SHP77 treated with DMSO at 0.1 percent for 48 hours (cell line): ENCODE results near the gene WNT3A.

Experiments
- DNase-seq: peaks from one replicate; lab custom pipeline; 2025; lab: John Stamatoyannopoulos, UW

The WNT3A gene

GRCh38 chr1:228070173-228070572 is 63.4 kb downstream of the WNT3A start:
- DNase-seq: no peak

GRCh38 chr1:228070851-228071250 is 64.1 kb downstream of the WNT3A start:
- no peak for DNase-seq

GRCh38 chr1:228071839-228072657 is 65.2 kb downstream of the WNT3A start:
- no peak for DNase-seq

- no peak for DNase-seq
These were observed 65.9 kb downstream of the WNT3A start for GRCh38 chr1:228072658-228073043.

DNA sequence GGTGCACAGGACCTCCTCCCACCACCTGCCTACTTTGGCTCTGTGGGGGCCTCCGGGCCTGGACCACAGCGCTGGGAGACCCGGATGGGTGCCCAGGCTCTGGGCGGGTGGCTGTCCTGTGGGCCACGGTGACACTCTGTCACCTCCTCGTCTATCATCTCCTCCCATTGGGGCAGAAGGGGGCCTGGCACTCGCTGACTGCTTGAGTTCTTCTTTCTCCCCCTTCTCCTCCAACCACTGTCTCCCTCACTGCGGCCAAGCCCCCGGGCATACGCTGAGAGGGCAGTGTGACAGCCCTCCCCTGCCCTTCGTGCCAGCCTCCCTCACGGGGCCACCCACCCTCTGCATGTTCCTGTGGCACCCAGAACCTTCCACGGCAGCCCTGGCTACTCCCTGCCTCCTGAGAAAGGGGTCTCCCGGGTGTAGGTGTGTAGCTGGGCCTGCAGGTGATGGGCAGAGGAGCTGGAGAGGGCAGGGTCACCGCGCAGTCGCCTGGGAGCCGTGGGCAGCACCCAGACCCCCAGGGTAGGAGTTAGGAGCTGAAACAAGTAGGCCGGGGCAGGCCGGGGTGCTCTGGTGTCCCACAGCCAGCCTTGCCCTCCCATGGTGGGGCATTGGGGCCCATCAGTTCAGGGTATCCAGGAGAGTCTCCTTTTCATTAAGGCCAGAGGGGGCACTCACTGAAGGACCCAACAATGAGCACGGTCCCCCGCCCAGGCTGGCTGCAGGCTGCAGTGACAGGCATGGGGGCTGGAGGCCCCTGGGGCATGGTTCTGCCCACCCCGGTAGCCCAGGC is 66.5 kb downstream of the WNT3A start:
- DNase-seq: no peak

GRCh38 chr1:228073857-228074545 is 67.2 kb downstream of the WNT3A start:
- no peak for DNase-seq

DNA sequence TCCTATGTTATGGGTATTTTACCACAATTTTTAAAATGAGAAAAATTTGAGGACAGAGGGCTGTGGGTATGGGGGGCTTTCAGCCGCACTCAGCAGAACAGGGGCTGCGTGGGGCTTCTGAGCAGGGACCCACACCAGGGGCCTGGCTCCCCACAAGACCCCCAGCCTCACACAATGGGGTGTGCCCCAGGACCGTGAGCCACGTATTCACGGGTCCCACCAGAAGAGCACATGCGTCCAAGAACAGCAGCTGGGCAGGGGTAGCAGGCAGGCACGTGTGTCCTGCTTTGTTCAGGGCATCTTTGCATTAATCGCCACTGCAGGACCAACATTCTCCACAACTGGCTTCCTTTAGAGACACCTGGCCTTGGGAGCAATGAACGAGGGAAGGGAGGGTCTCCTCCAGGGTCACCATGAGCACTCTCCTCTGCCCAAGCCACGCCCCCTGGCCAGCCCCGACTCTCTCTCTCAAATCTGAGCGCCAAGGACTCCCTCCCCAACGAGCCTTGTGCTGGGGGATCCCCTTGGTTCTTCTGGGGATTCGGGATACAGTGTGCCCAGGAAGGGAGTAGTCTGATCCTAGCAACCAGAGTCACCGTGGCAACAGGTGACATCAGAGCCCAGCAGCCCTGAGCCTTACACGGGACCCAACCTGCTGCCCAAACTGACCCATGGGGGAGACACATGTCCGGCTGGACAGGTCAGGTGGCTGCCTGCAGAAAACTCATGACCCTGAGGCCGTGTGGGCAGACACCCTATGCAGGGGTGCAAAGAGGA is 68.3 kb downstream of the WNT3A start:
- no peak for DNase-seq

- DNase-seq: no peak
These were observed 69.0 kb downstream of the WNT3A start for GRCh38 chr1:228075801-228076271.

- no peak for DNase-seq
These were observed 70.1 kb downstream of the WNT3A start for GRCh38 chr1:228076796-228077430.

DNA sequence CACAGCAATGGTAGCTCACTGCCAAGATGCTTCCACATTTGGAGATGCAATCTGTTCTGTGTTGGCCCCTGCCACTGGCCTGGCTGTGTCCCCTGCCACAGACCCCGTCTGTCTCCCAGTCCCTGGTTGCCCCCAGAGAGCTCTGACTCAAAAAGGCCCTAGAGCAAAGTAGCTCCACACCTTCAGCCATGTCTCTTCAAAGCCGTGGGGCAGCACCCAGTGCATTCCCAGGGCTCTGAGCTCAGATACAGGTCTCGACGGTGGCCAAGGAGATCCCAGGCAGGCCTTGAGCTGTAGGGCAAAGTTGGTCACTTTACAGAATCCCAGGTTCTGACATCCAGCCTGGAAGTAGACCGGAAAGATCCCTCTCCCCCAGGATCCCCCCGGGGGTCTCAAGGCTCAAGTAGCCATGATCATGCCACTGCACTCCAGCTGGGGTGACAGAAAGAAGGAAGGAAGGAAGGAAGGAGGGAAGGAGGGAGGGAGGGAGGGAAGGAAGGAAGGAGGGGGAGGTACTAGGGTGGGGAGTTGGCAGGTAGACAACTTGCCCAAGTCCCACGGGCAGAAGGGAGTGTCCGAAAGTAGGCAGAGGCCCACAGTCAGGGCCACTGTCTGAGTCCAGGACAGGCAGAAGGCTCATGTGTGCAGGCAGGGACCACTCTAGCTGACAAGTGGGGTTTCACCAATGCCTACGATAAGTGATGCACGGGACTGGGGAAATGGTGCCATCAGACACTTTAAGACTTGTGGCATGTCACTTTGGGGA is 71.0 kb downstream of the WNT3A start:
- DNase-seq: no peak

DNA sequence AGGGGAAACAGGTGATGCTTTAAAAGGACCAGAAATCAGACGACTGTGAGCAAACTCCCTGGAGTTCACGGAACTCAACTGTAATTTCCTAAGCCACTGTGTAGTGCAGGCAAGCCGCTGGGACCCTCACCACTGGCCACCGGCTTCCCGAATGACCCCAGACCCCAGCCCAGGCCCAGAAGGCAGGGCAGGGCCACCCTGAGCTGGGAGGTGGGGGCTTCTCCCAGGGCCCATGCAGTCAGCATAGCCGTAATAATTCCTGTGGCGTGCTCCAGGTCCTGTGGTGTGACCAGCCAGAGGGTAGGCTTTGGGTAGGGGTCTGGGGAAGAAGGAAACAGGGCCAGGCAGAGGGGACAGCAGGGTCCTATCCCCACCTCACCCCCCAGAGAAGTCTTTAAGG is 72.2 kb downstream of the WNT3A start:
- no peak for DNase-seq

GRCh38 chr1:228079601-228080263 is 72.9 kb downstream of the WNT3A start:
- DNase-seq: no peak

- DNase-seq: no peak
These were observed 74.3 kb downstream of the WNT3A start for GRCh38 chr1:228081144-228081543.

DNA sequence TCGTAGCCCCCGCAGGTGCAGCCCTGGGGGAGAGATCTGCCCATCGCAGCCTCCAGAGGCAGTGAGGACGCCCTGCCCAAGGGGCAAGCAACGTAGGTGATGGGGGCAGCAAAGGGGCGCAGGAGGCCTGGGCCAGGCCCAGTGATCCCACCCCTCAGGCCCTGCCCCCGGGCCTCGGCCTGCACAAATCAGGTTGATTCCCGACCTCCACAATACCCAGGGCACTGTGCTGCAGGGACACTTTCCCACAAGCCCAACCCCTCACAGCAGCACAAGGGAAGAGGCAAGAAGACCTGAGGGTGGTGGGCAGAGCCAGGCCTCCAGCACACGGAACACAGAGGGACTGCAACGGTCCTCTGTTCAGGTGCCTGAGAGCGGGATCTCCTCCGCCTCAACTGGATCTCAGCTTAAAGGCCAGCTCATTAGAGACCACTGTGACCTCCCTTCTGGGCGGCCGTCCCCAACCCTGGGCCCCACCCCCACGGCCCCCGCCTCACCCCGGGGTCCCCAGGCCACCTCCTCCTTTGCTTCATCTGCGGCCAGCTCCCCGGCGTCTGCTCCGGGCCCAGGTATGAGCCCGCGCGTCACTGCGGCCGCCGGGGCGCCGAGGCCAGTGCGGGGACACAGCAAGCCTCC is 74.9 kb downstream of the WNT3A start:
- DNase-seq: no peak

DNA sequence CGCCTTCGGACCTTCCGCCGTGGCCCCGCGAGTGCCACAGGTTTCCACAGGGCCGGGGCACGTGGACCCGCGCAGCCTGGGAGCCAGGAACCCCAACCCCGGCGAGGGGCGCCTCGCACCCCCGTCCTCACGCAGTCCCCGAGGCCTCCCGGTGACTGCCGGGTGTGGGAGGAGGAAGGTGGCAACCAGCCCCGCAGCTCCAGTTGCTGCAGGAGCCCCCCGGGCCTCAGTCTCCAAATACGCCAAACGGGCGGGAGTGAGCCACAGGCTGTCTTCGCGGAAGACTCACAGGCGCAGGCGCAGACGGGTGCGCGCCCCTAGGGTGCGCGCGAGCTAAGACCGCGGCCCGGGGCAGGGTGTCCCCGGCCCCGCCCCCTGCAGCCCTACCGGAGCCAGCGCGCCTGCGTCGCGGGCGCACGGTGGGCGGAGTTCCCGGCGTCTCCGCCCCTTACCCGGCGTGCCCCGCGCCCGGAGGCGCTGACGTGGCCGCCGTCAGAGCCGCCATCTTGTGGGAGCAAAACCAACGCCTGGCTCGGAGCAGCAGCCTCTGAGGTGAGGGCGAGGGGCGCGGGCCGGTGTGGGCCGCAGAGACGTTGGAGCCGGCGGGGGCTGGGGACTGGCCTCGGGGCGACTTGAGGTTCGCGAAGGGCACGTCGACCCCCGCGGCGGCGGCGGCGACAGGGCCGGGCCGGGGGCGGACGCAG is 75.6 kb downstream of the WNT3A start, which contains the start of gene ARF1:
Gene ARF1 (plus strand): TSS at position 495 of the 704 bp plus-strand sequence. CDS start 14,407 bp downstream, outside the sequence.
- peak; percentile 55 for DNase-seq

DNA sequence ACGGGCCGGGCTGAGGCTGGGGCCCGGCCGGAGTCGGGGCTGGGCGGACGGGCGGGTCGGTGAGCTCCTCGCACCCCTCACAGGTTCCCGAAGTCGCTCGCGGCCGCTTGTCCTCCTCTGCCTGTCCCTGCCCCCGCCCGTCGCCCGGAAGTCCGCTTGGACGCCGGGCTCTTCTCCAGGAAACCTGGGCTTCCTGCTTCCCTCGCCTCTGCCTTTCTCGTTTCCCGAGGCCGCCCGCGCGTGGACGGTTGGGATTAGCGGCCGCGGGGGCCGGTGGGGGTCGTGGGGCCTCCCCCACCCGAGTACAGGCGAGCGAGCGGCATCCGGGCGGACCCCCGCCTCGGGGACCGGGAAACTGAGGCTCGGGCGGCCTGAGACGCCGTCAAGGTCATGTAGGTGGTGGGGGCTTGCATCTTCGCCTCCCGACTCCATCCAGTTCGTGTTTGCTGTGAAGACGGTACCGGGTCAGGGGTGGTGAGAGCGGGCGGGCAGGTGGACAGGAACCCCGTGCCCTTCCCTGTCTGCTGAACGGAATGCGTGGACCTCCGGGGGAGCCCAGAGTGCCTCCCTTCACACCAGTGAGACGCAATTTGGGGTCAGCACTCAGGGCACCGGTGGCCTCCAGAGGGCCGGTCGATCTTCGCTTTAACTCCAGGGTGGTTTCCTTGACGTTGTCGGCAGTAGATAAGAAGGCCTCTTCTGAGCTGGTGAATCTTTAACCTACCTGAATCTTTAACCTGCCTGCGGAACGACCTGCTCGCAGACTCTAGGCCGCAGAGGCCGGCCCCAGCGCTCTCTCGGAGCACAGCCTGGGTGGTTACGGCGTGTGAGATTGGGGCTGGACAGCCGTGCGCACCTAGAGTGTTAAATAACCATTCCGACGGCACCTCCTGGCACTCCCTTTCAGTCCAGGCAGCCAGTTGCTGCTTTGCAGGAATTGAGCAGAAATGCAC is 76.4 kb downstream of the WNT3A start:
- DNase-seq: no peak

DNA sequence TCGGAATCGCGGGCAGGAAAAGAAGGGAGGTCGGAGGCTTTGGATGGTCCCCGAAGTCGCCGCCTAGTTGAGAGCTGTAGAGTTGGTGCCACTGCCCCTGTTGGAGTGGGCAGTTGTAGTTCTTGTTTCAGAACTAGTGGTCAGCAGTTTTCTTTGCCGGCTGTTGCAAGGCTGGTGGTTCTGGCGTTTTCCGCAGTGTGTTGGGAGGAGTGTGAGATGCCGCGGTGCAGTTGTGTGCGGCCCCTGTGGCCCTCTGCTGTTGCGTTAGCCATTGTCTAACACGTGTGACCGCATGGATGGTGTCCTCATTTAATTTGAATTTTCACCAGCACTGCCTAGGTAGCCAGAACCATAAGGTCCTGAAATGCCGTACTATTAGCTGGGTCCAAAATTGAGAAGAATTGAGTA is 77.1 kb downstream of the WNT3A start:
- no peak for DNase-seq

DNA sequence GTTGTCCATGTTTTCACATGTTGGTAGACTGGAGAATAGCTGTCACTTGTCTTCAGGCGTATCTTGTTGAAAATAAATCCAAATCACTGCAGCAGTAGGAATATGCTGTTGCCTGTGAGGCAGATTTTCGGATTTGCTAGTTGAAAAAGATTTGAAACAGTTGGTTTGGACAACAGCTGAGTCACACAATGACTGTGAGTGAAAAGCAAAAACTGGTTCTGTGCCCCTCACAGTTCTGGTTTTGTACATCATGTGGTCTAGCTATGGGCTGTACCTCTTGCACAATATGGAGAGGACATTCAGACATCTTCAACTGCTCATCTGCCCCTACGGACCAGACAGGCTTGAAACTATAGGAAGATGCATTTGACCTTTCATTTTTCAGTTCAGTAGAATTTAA is 77.5 kb downstream of the WNT3A start:
- no peak for DNase-seq
